ENCODE data around the gene PIP4P1.
"Not testable (repeated sequence)": the region's sequence is repeated elsewhere in the genome, so short reads cannot be mapped to it uniquely, and the experiment has no call there.

Gene PIP4P1

DNA sequence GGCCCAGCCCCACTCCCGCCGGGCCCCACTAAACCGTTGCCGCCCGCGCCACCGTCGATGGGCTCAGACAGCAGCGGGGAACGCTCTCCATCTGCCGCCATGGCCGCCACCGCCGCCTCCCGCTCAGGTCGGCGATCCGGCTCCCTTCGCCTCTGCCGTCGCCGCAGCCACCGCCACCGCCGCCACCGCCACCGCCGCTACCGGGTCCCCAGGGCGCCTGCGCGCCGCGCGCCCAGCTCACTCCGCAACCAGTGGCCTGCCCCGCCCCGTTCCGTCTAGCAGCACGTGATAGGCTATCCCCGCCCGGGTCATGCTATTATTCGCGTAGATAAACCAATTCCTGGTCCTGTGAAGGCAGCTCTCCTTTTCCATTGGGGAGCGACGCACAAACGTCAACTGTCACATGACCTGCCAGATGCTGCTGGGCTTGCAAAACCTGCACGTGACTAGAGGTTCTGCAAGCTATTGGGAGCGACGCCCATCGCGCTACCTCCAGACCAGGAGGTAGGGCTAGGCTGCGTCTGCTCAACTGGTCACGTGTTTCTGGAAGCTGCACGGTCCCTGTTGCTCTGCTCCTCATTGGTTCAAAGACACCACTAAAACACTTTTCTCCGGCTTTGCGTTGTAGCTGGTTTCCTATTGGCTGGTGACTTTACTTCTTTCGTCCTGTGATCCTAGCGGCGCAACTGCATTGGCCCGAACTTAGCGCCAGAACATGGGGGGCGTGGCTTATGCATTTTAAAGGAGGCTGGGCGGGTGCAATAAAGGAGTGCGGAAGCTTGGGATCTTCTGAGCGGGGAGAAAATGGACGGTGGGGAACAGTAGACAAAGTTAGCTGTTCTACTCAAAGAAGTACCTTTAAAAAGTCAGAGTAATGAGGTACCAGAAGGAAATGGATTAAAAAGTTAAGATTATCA, at the start of gene PIP4P1:
Gene PIP4P1 (minus strand): TSS at position 210 of the 917 bp plus-strand sequence. CDS start 109 bp downstream, at position 101.
- DNase-seq, result peak; percentile 97

DNA sequence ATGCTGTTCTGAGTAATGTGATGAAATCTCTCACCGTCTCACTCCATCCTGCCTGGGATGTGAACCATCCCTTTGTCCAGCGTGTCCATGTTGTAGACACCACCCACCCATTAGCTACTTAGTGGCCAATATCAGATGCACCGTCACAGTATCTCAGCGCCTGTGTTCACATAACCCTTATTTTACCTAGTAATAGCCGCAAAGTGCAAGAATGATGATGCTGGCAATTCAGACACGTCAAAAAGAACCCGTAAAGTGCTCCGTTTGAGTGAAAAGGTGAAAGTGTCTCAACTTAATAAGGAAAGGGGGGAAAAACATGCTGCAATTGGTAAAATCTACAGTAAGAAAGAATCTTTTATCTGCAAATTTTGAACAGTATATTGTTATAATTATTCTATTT, 47.1 kb upstream of the PIP4P1 start:
- DNase-seq, result no peak

DNA sequence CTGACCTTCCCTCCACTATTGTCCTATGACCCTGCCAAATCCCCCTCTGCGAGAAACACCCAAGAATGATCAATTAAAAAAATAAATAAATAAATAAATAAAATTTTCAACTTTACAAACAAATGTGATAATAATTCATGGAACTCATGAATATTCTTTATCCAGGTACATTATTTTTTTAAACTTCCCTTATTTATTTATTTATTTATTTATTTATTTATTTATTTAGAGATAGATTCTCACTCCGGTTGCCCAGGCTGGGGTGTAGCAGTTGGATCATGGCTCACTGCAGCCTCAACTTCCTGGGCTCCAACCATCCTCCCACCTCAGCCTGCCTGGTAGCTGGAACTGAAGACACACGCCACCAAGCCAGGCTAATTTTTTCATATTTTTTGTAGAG, 46.3 kb upstream of the PIP4P1 start:
- DNase-seq, result not testable (repeated sequence)

DNA sequence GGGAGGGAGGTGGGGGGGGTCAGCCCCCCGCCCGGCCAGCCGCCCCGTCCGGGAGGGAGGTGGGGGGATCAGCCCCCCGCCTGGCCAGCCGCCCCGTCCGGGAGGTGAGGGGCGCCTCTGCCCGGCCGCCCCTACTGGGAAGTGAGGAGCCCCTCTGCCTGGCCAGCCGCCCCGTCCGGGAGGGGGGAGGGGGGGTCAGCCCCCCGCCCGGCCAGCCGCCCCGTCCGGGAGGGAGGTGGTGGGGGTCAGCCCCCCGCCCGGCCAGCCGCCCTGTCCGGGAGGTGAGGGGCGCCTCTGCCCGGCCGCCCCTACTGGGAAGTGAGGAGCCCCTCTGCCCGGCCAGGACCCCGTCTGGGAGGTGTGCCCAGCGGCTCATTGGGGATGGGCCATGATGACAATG, 45.5 kb upstream of the PIP4P1 start:
- not testable (repeated sequence) for DNase-seq

DNA sequence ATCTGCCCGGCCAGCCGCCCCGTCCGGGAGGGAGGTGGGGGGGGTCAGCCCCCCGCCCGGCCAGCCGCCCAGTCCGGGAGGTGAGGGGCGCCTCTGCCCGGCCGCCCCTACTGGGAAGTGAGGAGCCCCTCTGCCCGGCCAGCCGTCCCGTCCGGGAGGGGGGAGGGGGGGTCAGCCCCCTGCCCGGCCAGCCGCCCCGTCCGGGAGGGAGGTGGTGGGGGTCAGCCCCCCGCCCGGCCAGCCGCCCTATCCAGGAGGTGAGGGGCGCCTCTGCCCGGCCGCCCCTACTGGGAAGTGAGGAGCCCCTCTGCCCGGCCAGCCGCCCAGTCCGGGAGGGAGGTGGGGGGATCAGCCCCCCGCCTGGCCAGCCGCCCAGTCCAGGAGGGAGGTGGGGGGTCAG, 45.0 kb upstream of the PIP4P1 start:
- not testable (repeated sequence) for DNase-seq

DNA sequence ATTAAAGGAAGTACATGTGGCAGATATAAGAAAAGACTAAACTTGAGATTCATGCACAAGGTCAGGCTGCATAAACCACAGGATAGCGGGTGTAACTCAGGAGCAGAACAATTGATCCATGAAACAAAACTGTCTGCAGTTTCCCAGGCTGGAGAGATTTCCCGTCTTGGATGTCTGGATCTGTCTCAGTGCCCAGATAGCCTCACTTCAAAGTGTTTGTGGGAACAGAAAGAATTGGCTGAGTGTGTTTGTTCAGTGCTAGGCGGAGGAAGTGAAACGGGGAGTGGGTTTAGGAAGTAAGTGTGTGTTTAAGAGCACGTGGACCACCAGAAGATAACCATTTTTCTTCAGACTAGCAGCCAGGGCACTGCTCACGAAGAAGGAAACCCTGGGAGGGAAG, 42.7 kb upstream of the PIP4P1 start:
- DNase-seq, result no peak

DNA sequence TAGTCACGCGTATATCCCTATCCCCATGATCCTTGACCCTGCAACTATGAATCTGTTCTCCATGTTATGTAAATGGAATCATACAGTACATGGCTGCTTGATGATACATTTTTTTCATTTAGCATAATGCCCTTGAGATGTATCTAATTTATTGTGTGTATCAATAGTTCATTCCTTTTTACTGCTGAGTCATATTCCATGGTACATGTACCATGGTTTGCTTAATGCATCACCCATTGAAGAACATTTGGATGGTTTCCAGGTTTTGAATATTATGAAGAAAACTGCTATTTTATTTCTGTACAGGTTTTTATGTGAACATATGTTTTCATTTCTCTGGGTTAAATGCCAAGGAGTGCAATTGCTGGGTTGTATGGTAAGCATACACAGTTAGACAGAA, 40.1 kb upstream of the PIP4P1 start:
- DNase-seq, result no peak

DNA sequence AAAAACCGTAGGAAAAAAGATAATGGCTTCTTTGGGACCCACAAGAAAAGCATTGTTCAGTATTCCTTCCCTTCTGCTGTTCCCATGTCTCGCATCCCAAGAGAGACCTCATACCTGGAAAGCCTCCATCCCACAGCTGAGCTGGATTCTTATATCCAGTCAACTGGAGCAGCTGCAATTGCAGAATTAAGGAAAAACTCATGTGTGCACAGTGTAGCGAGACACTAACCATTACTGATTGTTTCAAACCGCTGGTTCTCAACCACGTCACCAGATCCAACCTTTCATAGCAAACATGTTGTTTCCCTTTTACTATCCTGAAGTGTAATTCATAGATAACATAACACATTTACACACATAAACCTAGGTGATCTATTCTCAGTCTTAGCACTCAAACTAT, 38.6 kb upstream of the PIP4P1 start:
- no peak for DNase-seq

DNA sequence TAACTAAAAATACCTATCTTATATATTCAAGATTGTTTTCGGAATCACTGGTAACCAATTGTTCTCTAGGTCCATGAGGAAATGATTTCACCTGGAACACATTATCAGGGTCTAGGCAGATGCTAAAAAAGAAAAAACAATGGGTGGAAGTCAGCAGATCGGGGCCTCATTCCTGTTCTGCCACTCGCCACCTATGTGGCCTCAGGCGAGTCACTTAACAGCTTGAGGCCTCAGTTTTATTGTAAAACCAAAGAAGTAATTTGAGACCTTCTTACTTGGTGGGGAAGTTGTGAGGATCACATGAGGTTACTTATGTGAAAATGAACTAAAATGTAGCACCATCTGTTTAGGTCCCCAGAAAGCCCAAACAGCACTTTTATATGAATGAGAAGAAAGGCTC, 37.9 kb upstream of the PIP4P1 start:
- DNase-seq, result no peak

DNA sequence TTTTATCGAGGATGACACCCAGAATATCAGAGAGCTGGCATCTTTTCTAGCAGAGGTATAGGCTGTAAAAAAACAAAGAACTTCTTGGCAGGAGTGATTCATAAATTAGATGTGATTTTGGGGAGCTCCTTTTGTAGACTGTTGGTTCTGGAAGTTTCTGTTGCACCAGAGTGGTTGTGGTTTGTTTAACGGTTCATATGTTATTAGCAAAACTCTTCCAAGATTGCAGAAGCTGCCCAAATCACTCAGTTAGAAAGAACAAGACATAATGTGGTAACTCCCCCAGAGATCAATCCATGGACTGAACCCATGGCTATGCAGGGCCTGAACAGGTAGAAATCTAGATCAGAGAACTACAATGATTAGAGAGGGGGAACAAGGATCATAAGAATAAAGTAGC, 37.4 kb upstream of the PIP4P1 start:
- no peak for DNase-seq

DNA sequence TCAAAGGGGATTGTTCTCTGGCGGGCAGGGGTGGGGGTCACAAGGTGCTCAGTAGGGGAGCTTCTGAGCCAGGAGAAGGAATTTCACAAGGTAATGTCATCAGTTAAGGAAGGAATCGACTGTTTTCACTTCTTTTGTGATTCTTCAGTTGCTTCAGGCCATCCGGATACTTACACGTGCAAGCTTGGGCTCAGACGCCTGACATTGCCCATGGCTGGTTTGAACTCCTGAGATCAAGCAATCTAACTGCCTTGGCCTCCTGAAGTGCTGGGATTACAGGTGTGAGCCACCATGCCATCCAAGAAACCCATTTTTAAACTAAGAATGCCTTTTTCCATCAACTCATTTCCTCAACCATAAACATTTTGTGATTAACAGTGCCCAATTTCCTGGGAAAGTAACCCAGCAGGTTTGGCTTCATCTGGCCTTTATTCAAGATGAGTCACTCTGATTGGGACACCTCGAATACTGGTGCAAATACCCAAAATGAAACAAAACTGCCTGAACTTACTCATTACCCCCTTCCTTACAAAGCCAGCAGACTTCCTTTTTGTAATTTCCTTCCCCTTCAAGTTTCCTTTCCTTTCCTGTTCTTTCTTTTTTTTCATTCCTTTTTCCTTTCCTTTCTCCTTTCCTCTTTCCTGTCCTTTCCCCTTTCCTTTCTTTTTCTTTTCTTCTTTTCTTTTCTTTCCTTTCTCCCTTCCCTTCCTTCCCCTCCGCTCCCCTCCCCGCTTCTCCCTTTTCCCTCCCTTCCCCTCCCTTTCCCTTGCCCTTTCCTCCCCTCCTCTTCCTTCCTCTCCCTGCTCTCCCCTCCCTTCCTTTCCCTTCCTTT, 33.9 kb upstream of the PIP4P1 start:
- DNase-seq, result no peak

DNA sequence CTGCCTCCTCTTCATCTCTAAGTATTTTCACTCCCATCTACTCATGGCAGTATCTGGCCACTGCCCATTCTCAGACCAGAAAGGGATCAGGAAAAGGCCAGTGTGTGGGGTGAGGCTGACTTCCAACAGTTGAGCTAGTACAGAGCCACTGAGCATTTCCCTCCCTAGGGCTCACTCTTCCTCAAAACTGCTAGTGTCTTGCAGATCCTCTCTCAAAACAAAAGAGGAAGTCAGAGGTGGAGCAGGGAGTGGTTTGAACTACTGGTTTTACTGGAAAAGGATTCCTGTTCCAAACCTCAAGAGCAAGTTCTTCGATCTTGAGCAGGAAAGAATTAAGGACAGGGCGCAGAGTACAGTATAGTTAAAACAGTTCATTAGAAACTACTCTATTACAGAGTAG, 32.4 kb upstream of the PIP4P1 start:
- no peak for DNase-seq

DNA sequence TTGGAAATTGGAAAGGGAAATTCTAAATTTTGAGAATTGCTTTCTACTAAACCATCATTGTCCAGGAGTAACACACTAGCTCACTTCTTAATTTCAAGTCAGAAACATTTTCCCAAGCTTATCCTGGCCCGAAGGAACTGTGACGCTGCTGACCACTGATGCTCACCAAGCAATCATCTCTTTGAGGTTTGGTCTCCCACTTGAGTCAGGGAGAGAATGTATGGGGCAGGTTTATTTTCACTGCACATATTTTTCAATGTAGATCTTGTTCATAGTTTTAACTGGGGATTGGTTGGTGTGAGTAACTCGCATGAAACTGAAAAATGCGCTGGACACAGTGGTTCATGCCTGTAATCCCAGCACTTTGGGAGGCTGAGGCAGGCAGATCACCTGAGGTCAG, 31.3 kb upstream of the PIP4P1 start:
- no peak for DNase-seq

DNA sequence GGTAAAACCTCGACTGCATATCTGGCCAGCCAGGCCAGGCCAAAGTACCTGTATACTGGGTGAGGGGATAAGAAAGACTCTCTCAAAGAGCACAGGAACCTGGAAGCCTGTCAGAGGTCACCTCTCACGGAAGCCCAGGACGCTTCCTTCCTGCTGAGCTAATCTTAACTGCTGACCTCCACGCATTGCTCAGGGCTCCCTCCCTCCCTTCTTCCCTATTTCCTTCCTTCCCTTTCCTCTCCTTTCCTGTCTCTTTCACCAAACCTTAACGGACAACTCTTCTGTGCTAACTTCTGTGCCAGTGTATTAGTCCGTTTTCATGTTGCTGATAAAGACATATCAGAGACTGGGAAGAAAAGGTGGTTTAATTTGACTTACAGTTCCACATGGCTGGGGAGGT, 29.3 kb upstream of the PIP4P1 start:
- DNase-seq, result no peak

DNA sequence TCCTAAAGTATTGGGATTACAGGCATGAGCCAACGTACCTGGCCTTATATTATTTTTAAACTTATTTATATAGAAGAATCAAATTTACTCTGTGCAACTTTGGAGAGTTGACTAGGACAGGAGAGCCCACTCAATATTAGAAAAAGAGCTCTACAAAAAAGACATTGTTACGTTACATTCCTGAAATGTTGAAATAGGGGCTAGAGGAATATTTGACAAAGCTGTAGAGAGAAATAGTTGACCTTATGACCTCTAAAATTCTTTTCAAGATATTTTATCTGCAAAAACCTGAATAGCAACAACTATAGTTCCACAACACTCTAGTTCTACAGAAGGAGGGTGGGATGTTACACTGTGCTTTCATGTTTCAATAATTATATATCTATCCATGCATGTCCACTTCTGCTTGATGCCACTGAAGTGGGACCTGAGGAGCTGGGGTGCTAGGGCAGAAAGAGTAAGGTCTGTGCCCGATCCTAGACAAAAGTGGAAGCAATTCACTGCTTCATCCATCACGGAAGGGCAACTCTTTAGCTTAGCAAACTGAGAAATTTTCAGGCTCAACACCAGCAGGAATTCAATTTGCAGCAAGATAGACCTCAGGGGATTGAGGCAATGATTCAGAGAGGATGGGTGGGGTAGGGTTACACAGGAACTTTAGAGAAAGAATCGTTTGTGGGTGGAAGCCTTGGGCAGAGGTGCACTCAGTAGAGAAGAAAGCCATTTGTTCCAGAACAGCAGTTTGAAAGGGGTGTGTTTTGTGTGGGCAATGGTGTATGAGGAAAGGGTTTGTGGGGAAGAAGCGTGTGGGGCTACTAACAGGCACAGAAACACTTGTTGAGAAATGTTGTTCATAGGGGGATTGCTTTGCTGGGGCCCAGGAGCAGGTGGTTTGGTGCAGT, 28.1 kb upstream of the PIP4P1 start:
- no peak for DNase-seq

DNA sequence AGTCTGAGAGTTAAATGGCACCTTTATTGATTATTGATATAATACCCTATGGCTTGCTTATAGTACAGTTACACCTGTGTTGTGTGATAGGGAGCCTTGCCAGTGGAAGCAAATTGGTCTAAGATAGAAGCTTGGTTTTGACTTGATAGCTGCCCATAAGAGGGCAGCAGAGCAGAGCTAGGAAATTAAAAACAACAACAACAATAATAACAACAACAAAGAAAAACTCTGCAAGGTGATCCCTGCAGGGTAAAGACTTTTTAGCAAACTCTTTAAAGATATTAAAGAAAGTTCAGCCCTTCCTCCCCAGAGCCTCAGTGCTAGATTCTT, 26.1 kb upstream of the PIP4P1 start:
- no peak for DNase-seq

DNA sequence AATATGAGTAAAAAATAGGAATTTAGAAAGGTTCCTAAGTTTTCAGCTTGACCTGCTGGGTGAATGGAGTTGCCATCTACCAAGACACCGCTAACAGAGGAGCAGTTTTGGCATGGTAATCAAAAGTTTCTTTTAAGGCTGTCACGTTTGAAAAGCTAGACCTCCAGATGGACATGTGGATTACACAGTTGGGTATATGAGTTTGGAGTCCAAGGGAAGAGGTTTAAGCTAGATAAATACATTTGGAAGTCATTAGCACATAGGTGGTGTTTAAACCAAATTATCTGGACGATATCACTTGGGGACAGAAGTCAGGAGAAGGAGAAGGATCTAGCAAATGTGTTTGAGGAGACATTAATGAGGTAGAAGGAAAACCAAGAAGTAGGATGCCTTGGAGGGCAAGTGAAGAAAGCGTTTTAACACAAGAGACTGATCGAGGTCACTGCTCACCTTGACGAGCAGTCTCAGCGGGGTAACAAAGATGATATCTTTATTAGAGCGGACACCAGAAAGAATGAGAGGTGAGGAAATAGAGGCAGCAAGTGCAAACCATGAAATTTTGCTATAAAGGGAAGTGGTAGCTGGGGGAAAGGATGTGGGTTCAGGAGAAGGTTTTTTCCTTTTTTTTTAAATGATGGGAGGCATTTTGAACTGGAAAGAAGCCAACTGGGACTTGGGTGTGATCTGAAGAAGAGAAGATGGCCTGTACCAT, 25.6 kb upstream of the PIP4P1 start:
- no peak for DNase-seq

DNA sequence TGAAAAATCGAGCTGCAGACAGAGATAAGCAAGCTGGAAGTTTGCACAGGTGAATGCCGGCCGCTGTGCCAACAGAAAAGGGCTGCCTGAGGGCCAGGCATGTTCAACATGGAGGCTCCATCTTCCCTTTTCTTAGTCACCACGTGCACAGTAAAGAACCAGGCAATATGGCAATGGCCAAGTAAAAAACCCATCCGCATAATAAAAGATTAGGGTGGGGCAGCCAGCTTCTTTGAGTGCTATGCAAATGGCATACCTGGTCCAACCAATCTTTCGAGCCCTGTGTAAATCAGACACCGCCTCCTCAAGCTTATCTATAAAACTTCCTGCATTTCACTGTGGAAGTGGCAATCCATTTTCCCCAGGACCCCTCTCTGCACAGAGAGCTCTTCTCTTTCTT, 24.7 kb upstream of the PIP4P1 start:
- no peak for DNase-seq

DNA sequence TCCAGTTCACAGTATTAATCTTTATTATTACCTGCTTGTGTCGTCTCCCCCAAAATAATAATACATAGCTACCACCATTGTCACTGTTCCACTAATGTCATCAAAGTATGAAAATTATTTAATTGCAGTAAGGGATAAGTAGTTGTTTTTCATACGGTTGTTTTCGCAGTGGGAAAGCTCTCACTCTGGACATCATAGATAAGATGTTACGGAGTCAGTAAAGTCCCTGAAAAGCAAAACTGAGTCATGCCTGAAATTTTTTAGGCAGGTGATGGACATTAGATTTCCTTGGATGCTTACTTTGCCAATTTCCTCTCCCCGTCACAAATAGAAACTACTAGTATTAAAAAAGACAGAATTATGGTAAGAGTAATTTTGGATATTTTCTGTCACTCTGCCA, 21.1 kb upstream of the PIP4P1 start:
- no peak for DNase-seq

DNA sequence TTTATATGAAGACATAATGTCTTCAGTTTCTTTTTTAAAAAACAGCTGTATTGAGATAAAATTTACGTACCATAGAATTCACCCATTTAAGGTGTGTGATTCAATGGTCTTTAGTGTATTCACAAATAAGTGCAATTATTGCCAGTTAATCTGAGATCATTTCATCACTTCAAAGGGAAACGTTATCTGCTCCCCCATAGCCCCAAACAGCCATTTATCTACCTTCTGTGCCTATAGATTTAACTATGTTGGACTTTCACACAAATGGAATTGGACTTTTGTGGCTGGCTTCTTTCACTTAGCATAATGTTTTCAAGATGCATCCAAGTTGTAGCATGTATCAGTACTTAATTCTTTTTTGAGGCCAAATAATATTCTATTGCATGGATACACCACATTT, 17.7 kb upstream of the PIP4P1 start:
- DNase-seq, result no peak

DNA sequence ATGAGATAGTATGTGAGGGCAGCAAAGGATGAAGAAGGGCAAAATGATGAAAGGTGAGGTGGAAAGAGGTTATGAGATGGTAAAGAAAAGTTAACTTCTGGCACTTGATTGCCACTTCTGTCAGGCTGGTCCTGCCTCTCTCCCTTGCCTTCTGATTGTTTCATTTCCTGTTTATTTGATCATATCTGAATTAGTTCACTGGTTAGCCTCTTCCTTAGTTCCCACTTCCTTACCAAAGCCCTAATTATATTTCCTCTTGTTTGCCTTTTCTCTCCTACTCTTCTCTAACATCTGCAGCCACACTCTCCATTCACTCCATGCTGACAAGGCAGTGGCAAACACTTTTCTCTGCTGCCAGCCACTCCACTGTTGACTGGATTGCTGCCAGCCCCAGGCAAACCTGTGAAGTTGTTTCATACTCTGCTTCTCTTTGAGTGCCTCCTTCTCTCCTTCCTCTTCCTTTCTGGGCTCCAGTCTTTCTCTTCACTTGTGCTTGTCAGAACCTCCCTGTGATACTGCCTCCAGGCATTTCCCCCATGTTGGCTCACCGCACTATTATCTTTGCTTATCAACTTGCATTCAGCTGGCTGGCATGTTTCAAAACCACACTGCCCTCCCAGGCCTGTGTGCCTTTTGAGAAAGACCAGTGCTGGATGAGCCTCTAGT, 16.1 kb upstream of the PIP4P1 start:
- no peak for DNase-seq

DNA sequence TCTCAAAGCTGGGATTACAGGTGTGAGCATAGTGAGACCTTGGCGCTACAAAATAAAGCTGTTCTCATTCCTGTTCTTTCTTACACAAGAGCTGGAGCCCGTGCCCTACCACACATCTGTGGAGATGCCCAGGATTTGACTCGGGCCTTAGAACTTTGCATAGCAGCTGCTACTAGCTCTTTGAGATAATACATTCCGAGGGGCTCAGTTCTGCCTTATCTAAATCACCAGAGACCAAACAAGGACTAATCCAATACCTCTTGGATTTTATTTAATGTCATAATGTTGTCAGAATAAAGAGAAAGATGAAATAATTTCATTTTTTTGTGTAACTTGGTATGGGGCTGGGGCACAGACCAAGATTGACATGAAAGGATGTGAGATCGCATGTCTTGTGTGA, 15.5 kb upstream of the PIP4P1 start:
- DNase-seq, result no peak
